Stimulated activated CD8-positive, alpha-beta memory T cell treated with anti-CD3 and anti-CD28 coated beads, Interleukin-7, amount 100 ng/mL, for 48 hours (primary cell): ENCODE measurements around the gene AQP2.

Experiments
- DNase-seq, 2 donors: peaks; one replicate each; pipeline ENCODE4 v3.0.0-alpha.2; 2020; ENCODE audit warnings: low read depth in 1 of 2; ENCODE audit errors: extremely low read depth in 1 of 2

AQP2 gene

DNA sequence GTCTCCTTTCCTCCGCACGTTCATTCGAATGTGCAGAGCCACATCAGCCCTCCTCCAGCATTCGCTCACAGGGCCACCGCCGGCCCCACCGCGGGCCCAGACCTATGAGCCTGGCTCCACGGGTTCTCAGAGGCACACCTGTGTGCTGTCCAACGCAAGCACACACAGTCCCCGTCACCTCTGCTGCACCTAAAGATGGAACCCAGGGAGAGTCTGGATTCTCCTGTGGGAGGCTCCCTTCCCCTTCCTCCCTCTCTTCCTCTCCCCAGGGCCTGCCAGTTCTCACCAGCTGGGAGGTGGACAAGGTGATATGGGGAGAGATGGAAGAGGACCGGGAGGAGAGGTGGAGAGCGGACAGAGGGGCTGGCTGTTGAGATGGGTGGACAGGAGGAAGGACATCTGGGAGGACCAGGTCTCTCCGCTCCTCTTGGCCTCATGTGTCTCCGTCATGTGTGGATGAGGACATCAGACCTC is 17.3 kb downstream of the AQP2 start:
- no peak for DNase-seq

DNA sequence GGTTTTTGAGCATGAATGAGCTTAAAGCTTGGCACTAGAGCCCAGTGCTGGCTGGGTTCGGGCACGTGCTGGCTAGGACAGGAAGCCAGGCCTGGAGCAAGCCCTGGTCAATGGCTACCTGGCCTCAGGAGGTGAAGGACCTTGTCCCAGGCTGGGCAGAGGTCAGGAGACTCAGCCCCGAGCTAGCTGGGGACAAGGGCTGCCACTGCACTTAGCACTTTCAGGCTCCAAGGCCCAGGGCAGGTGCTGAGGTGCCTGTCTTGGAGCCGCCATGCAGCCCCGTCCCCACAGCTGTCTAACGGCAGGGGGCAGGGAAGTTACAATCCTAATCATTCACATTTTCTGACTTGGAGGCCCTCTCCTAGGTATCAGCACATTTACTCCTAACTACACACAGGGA is 17.9 kb downstream of the AQP2 start:
- no peak for DNase-seq

DNA sequence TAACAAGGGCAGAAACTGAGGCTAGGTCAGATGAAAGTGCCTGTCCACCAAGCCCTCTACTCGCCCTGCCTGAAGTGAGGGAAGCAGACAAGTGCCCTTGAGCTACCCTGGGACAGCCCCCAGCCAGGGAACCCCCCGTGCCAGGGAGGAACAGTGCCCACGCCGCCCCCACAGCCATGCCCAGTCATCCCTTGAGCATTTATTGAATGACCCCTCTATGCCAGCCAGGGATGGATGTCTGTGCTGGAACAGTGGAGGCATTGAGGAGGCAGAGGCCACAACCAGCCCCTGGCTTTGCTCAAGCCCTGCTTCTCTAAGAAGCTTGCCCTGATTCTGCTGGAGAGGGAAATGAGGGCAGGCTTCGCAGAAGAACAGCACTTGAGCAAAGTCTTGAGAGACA is 18.5 kb downstream of the AQP2 start:
- no peak for DNase-seq

DNA sequence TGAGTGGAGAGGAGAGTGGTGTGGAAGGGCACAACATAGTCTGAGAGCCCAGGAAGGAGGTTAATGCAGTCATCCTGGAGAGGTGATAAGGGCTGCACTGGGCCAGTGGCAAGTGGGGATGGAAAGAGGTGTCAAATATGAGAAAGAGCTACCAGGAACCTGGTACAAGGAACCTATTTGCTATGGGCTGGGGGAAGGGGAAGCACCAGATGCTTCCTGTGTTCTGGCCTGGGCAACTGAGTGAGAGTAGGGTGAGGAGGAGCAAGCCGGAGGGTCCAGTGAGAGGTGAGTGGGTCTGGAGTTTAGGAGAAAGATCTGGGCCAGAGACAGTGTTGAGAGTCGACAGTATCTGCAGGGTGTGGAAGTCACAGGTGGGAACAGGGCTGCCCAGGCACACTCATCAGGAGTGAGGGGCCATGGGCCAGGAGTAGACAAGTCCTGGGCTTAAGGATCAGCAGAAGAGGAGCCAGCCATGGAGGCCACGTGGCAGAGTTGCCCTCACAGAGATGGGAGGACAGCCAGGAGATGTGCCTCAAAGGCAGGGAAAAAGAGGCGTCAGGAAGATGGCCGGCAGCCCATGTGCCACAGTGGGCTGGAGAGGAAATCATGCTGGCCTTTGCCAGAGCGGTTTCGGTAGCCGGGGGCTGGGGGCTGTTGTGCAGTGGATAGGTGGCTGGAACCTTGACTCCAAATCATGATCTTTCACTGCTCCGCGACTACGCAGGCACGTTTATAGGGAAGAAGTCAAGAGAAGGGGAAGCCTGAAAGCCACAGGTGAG is 19.3 kb downstream of the AQP2 start:
- DNase-seq: no peak

DNA sequence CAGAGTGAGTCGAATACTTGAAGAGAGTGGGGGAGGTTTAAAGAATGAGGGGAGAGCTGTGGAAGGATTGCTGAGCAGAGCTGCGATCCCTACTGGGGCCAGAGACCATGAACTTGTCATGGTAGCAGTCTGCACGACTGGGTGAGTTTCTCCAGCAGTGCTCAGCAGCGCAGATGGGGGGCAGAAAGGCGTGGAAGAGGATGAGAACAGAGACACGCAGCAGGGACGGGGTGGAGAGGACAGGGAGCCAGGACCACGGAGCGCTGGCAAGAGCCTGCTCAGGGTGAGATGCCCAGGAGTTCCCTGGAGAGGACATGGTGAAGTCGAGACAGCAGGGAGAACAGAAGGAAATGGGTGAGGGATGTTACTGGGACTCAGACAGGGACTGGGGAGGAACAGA is 20.1 kb downstream of the AQP2 start:
- DNase-seq: no peak

GRCh38 chr12:49971141-49971540 is 20.6 kb downstream of the AQP2 start:
- DNase-seq: no peak

DNA sequence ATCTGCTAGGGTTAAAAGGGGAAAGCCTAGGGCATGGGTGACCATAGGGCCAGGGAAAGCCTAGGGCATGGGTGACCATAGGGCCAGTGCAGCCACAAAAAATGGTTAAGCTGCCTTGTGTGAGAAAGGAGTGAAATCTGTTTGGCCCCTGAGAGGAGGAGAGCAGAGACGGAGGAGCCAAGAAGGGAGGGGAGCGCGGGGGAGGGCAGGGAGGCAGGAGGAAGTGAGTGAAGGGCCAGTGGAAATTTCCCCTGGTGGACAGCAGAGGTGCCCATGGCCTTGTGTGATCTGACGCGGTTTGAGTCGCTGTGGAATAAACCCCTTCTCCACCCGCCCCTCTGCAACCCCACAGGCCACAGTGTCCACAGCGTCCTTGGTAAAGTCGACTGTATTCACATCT is 21.6 kb downstream of the AQP2 start:
- DNase-seq: no peak

- no peak for DNase-seq
These were observed 22.3 kb downstream of the AQP2 start, which contains the start of gene AQP6 for GRCh38 chr12:49972641-49973360. AQP6 (plus strand) TSS chr12:49972947; CDS start chr12:49973174, 227 bp downstream.

DNA sequence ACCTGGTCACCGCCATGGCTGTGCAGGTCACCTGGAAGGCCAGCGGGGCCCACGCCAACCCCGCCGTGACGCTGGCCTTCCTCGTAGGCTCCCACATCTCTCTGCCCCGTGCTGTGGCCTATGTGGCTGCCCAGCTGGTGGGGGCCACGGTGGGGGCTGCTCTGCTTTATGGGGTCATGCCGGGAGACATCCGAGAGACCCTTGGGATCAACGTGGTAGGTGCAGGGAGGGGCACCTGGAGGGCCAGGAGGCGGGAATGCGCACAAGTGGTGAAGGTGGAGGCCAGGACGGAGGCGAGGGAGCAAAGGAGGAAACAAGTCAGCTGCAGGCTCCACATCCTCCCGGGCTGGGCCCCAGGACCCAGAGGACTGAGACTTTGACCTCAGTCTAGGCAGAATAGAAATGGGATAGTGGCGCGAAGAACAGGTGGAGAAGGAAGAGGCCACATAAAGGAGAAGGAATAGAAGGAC is 22.9 kb downstream of the AQP2 start:
- no peak for DNase-seq

DNA sequence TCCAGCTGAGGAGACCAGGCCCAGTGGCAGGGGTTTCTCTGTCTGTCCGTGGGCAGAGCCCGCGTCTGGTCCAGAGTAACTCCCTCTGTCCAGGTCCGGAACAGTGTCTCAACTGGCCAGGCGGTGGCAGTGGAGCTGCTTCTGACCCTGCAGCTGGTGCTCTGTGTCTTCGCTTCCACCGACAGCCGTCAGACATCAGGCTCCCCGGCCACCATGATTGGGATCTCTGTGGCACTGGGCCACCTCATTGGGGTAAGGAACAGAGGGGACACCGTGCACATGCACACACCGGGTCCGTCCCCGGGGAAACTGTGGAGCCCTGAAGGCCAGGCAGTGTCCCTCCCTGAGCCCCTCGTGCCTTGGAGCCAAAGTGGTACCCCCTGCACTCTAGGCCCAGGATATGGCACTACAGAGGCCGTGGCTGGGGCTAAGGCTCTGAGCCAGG is 23.7 kb downstream of the AQP2 start:
- DNase-seq: no peak

GRCh38 chr12:49974677-49975317 is 24.3 kb downstream of the AQP2 start:
- DNase-seq: no peak

DNA sequence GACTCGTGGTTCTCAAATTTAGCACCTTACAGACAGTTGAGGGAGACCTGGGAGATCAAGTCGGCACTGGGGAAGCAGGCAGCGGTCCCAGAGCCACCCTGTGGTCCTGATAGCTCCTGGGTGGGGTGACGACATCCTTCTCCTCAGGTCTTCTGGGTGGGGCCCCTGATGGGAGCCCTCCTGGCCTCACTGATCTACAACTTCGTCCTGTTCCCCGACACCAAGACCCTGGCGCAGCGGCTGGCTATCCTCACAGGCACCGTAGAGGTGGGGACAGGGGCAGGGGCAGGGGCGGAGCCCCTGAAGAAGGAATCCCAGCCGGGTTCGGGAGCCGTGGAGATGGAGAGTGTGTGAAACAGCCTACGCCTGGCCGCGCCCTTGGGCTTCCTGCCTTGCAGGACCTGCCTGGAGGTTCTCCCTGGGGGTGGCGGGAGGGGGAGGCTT is 24.8 kb downstream of the AQP2 start:
- no peak for DNase-seq

GRCh38 chr12:49976557-49976956 is 26.0 kb downstream of the AQP2 start:
- DNase-seq: no peak

- DNase-seq: no peak
These were observed 27.6 kb downstream of the AQP2 start for GRCh38 chr12:49978125-49978524.

DNA sequence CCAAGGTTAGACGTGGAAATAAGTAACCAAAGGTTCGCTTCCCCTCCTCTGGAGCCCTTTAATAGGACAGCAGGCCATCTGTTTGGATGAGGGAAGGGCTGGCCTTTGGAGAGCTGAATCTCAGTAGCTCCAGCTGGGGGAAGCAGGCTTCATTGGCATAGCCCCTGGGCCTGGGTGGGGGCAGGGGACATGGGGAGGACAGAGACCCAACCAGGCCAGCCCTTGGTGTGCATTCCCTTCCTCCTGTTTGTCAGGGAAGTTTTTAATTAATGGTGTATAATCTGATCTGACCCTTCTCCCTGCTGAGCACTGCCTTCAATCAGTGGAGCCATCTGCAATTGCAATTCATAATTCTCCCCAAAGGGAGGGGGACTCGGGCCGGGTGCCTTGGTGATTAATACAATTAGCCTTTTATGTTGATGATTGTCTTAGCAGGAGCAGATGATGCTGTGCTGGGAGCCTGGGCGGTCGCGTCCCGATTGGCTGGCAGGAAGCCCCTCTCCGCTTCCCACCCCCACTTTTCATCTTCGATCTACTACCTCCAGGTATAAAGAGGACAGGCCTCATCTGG is 28.6 kb downstream of the AQP2 start:
- no peak for DNase-seq

GRCh38 chr12:49979791-49980190 is 29.3 kb downstream of the AQP2 start:
- no peak for DNase-seq

GRCh38 chr12:49980501-49981349 is 30.2 kb downstream of the AQP2 start:
- DNase-seq: no peak

DNA sequence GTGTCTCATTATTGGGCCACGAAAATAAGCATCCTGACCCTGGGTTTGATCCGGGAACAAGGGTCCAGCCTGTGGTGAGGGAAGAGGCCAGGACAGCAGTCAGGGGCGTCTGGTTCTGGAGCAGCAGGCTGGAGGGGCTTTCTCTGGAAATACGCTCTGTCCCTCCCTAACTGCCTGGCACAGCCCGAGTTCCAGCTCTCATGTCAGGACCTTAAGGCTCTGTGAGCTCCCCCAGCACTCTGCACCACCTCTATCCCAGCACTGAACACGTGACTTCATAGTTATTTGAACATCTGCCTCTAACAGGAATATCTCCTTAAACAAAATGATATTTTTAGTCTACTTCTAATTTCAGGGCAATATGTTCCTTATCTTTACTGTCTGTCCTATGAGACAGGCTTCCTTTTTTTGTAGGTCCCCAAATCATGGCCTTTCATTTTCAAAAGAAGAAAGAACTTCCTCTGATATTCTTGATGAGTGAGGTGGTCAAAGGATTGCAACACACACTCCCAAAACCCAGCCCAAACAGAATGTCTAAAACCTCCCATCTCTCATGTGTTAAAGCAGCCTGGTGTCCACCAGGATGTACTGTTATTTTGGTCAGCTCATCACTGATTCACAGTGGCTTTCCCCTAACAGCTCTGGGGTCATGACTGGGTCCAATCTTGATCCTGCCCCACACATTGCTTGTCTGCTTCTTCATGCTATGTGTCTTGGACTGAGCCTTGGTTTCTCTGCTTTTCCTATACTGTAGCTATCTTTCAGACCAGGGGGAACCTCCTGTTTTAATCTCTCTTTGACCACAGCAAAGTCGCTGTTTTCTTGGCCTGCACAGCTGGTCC is 31.9 kb downstream of the AQP2 start:
- DNase-seq: no peak

DNA sequence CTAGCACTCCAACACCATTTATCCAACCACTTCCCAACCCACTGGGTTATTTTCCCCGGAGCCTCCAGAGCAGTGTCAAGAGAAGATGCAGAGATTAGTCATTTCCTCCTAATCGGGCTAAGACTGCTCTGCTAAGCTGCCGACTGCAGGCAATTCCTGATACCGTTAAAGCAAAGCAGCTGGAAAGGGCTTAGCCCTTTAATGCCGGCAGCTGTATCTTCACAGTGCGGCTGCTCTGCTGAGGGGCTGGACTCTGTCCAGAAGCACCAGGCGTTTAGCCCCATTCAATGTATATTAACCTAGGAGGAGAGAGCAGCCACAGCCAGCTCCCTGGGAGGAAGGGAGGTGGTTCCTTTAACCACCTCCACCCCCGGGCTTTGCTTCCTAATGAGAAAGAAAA is 33.4 kb downstream of the AQP2 start:
- no peak for DNase-seq
